Trophoblast cell (in vitro differentiated cells and primary cell): Measurements from ENCODE around the gene ZKSCAN7.
"Not testable (repeated sequence)": the region's sequence is repeated elsewhere in the genome, so short reads cannot be mapped to it uniquely, and the experiment has no call there.

ENCODE experiments used
- DNase-seq, 2 donors: peaks; one replicate each; pipeline ENCODE4 v3.0.0-alpha.2; 2016
- H2AFZ ChIP-seq: 2 replicates; pipeline ENCODE4 v1.6.1; 2013; ENCODE audit warnings: low read length, moderate library complexity, mild to moderate bottlenecking; ENCODE audit not compliant: insufficient read depth, poor library complexity
- H2AK5ac ChIP-seq: 2 replicates; pipeline ENCODE4 v1.6.1; 2013; ENCODE audit warnings: mild to moderate bottlenecking, low read length
- H2BK120ac ChIP-seq: 2 replicates; pipeline ENCODE4 v1.6.1; 2013; ENCODE audit warnings: low read length, mild to moderate bottlenecking, moderate library complexity; ENCODE audit not compliant: insufficient read depth, poor library complexity
- H2BK12ac ChIP-seq: 2 replicates; pipeline ENCODE4 v1.6.1; 2013; ENCODE audit warnings: mild to moderate bottlenecking, low read length, moderate library complexity
- H2BK5ac ChIP-seq: 2 replicates; pipeline ENCODE4 v1.6.1; 2013; ENCODE audit warnings: low read length, low read depth, moderate library complexity, mild to moderate bottlenecking; ENCODE audit not compliant: poor library complexity
- H3K14ac ChIP-seq: 2 replicates; pipeline ENCODE4 v1.6.1; 2013; ENCODE audit warnings: mild to moderate bottlenecking, low read length
- H3K18ac ChIP-seq: 2 replicates; pipeline ENCODE4 v1.6.1; 2013; ENCODE audit warnings: mild to moderate bottlenecking, low read length
- H3K23ac ChIP-seq: 2 replicates; pipeline ENCODE4 v1.6.1; 2013; ENCODE audit warnings: low read length
- H3K27ac ChIP-seq: 2 replicates; pipeline ENCODE4 v1.5.1; 2013; ENCODE audit warnings: low read depth, mild to moderate bottlenecking, inconsistent platforms, low read length, moderate library complexity
- H3K27me3 ChIP-seq: 2 replicates; pipeline ENCODE4 v1.6.1; 2013; ENCODE audit warnings: inconsistent platforms, mild to moderate bottlenecking, low read length, moderate library complexity; ENCODE audit not compliant: insufficient read depth
- H3K36me3 ChIP-seq, 2 experiments: 1 replicate in 1 of 2; 2 replicates in 1 of 2; pipeline ENCODE4 v1.6.1; 2013; ENCODE audit warnings: low read length in 2 of 2, mild to moderate bottlenecking in 2 of 2, moderate library complexity in 1 of 2; ENCODE audit not compliant: insufficient read depth in 2 of 2, control insufficient read depth in 1 of 2
- H3K4ac ChIP-seq: 2 replicates; pipeline ENCODE4 v1.6.1; 2013; ENCODE audit warnings: low read depth, mild to moderate bottlenecking, low read length, moderate library complexity
- H3K4me1 ChIP-seq, 2 experiments: 1 replicate in 1 of 2; 2 replicates in 1 of 2; pipeline ENCODE4 v1.6.1; 2013; ENCODE audit warnings: low read length in 2 of 2, mild to moderate bottlenecking in 2 of 2, moderate library complexity in 1 of 2; ENCODE audit not compliant: insufficient read depth in 2 of 2, control insufficient read depth in 1 of 2
- H3K4me2 ChIP-seq: 2 replicates; pipeline ENCODE4 v1.6.1; 2013; ENCODE audit warnings: inconsistent platforms, mild to moderate bottlenecking, low read length, moderate library complexity
- H3K4me3 ChIP-seq: 2 replicates; pipeline ENCODE4 v1.5.1; 2013; ENCODE audit warnings: mild to moderate bottlenecking, low read depth, low read length, inconsistent platforms
- H3K79me1 ChIP-seq: one replicate; pipeline ENCODE4 v1.6.1; 2013; ENCODE audit warnings: low read length
- H3K79me2 ChIP-seq: 2 replicates; pipeline ENCODE4 v1.6.1; 2013; ENCODE audit warnings: low read length, mild to moderate bottlenecking; ENCODE audit not compliant: control insufficient read depth, insufficient read depth, poor library complexity
- H3K9ac ChIP-seq: 2 replicates; pipeline ENCODE4 v1.6.1; 2013; ENCODE audit warnings: mild to moderate bottlenecking, low read length
- H3K9me3 ChIP-seq: 2 replicates; pipeline ENCODE4 v1.6.1; 2013; ENCODE audit warnings: low read depth, mild to moderate bottlenecking, control low read depth, inconsistent platforms, low read length; ENCODE audit not compliant: insufficient read depth
- H4K12ac ChIP-seq: 2 replicates; pipeline ENCODE4 v1.6.1; 2013; ENCODE audit warnings: low read depth, mild to moderate bottlenecking, low read length, moderate library complexity
- H4K8ac ChIP-seq: 2 replicates; pipeline ENCODE4 v1.6.1; 2013; ENCODE audit warnings: low read depth, mild to moderate bottlenecking, low read length, moderate library complexity
- H4K91ac ChIP-seq: one replicate; pipeline ENCODE4 v1.6.1; 2013; ENCODE audit warnings: low read depth, mild to moderate bottlenecking, low read length, moderate library complexity
- WGBS: extraction: QIAGEN DNeasy Blood & Tissue Kit; methylation state at CpG from one replicate; pipeline ENCODE4 v1.1.7; 2013; ENCODE audit warnings: missing lambda C conversion rate; ENCODE audit not compliant: insufficient read length, insufficient coverage; ENCODE audit errors: extremely low coverage; 5-methylcytosine and 5-hydroxymethylcytosine counted together

The ZKSCAN7 gene

DNA sequence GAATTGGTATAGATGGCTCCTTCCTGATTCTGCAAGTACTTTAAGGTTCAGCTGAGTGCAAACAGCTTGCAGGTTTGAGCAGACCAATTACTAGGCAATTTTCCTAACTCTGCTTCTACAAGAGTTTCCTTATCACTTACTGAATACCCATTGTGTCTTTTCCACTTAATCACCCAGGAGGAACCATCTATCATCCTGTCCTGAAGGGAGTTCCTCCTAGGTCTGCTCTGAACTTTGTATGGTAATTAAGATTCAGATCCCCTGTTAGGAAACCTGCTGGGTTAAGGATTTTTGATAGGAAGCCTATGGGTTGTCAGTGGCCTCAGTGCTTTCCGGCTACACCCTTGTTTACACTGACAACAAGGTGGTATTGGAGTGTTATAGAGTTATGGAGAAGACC lies 10.2 kb upstream of the ZKSCAN7 start:
- not testable (repeated sequence) for H2AK5ac ChIP-seq, H3K14ac ChIP-seq, H2AFZ ChIP-seq, H2BK12ac ChIP-seq, H4K91ac ChIP-seq, H3K9ac ChIP-seq, H3K4me3 ChIP-seq, H3K79me2 ChIP-seq, H3K27me3 ChIP-seq, H3K9me3 ChIP-seq, H3K4ac ChIP-seq, H3K4me2 ChIP-seq, H3K27ac ChIP-seq, H2BK120ac ChIP-seq, H3K23ac ChIP-seq, H4K8ac ChIP-seq, H2BK5ac ChIP-seq, H3K79me1 ChIP-seq, H3K36me3 ChIP-seq, DNase-seq, H3K4me1 ChIP-seq, H4K12ac ChIP-seq, H3K18ac ChIP-seq
- WGBS: no CpG with 5 or more reads among the region's 1 CpG

DNA sequence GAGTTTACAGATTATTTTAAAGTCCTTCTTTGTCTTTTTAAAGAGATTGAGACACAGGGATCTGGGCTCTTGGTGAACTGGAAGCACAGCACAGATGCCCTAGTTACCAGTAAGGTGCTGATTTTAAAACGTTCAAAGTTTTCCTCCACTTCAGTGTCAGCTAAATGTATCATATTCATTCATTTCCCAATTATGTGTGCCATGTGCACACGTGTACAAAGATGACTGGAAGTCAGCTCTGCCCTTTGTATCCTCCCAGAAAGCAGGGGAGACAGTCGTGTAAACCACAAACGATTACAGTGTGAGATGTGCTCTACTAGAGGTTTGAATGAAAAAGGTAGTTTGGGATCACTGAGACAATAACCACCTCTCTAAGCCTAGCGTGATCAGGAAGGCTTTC lies 730 bp downstream of the ZKSCAN7 start:
- peaks cover 3% of the 10 kb centered on the region for H3K79me1 ChIP-seq
- H3K79me2 ChIP-seq: peaks cover 3% of the 10 kb centered on the region
- H4K12ac ChIP-seq: no peak overlapping the region
- DNase-seq: no peak
- H2BK5ac ChIP-seq: no peak overlapping the region
- H2AFZ ChIP-seq: no peak overlapping the region
- no peak overlapping the region for H3K14ac ChIP-seq
- no peak overlapping the region for H3K9ac ChIP-seq
- no peak overlapping the region for H3K23ac ChIP-seq
- no peak overlapping the region for H3K18ac ChIP-seq
- no peak overlapping the region for H3K4me3 ChIP-seq
- no peak overlapping the region for H2AK5ac ChIP-seq
- no peak overlapping the region for H3K4ac ChIP-seq
- H4K8ac ChIP-seq: peak overlapping the region; percentile 50
- no peak overlapping the region for H2BK120ac ChIP-seq
- no CpG with 5 or more reads among the region's 5 CpGs for whole genome bisulfite sequencing
- H3K36me3 ChIP-seq: peaks cover 5 to 7% of the 10 kb centered on the region in 2 experiments
- H3K4me1 ChIP-seq: peaks cover 2 to 5% of the 10 kb centered on the region in 2 experiments
- H3K4me2 ChIP-seq: peak overlapping the region; percentile 73
- H3K27ac ChIP-seq: no peak overlapping the region
- no peak overlapping the region for H2BK12ac ChIP-seq
- peaks cover 3% of the 10 kb centered on the region for H3K9me3 ChIP-seq
- H4K91ac ChIP-seq: no peak overlapping the region
- peaks cover 4% of the 10 kb centered on the region for H3K27me3 ChIP-seq

DNA sequence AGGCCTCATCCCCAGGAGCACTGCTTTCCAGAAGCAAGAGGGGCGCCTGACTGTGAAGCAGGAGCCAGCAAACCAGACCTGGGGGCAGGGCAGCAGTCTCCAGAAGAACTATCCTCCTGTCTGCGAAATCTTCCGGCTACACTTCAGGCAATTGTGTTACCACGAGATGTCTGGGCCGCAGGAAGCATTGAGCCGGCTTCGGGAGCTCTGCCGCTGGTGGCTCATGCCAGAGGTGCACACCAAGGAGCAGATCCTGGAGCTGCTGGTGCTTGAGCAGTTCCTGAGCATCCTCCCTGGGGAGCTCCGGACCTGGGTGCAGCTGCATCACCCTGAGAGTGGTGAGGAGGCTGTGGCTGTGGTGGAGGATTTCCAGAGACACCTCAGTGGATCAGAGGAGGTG lies 2.1 kb downstream of the ZKSCAN7 start:
- Histone ChIP-seq H3K4me1 (peaks cover 2 to 5% of the 10 kb centered on the region in 2 experiments), H2AK5ac (no peak overlapping the region), H3K27me3 (peaks cover 1% of the 10 kb centered on the region), H3K79me2 (peaks cover 3% of the 10 kb centered on the region), H3K18ac (no peak overlapping the region), H3K4ac (no peak overlapping the region), H3K9me3 (peaks cover 8% of the 10 kb centered on the region), H3K36me3 (peaks cover 10 to 16% of the 10 kb centered on the region in 2 experiments), H4K12ac (no peak overlapping the region), H2BK12ac (no peak overlapping the region), H4K8ac (no peak overlapping the region), H3K27ac (no peak overlapping the region), H2AFZ (no peak overlapping the region), H3K14ac (no peak overlapping the region), H3K4me3 (no peak overlapping the region), H3K79me1 (peaks cover 3% of the 10 kb centered on the region), H3K23ac (no peak overlapping the region), H3K4me2 (no peak overlapping the region), H3K9ac (peak overlapping the region; percentile 18), H2BK120ac (no peak overlapping the region), H4K91ac (no peak overlapping the region), H2BK5ac (no peak overlapping the region)
- WGBS: no CpG with 5 or more reads among the region's 9 CpGs
- DNase-seq: no peak

DNA sequence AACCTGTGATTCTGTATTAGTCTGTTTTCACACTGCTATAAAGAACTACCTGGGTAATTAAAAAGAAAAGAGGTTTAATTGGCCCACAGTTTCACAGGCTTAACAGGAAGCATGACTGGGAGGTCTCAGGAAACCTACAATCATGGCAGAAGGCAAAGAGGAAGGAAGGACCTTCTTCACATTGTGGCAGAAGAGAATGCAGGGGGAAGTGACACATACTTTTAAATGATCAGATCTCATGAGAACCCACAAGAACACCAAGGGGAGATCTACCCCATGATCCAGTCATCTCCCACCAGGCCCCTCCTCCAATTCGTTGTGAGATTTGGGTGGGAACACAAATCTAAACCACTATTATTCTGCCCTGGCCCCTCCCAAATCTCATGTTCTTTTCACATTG lies 6.1 kb downstream of the ZKSCAN7 start:
- Histone ChIP-seq H3K36me3 (peaks cover 13 to 22% of the 10 kb centered on the region in 2 experiments), H3K27me3 (no peaks in the 10 kb centered on the region), H3K9me3 (peaks cover 8% of the 10 kb centered on the region), H3K4ac (no peak overlapping the region), H2BK5ac (no peak overlapping the region), H4K12ac (no peak overlapping the region), H2BK120ac (no peak overlapping the region), H3K4me2 (no peak overlapping the region), H3K79me1 (no peaks in the 10 kb centered on the region), H3K4me1 (peaks cover 0 to under 1% of the 10 kb centered on the region in 2 experiments), H3K23ac (no peak overlapping the region), H2AFZ (no peak overlapping the region), H3K14ac (no peak overlapping the region), H4K8ac (no peak overlapping the region), H2BK12ac (no peak overlapping the region), H3K27ac (no peak overlapping the region), H3K18ac (no peak overlapping the region), H4K91ac (no peak overlapping the region), H2AK5ac (no peak overlapping the region), H3K79me2 (no peaks in the 10 kb centered on the region), H3K9ac (no peak overlapping the region), H3K4me3 (no peak overlapping the region)
- no CpG with 5 or more reads among the region's 1 CpG for WGBS
- no peak for DNase-seq
